ENCODE results near the gene TRPC5OS.
A peak's percentile ranks its signal among the peaks of the same experiment; 100 is the strongest.

Gene TRPC5OS

GRCh38 chrX:111875881-111876280 lies at the start of gene TRPC5OS:
TRPC5OS (plus strand) TSS chrX:111876181; CDS start chrX:111901850, 25,669 bp downstream.
- DNase-seq, result no peak

GRCh38 chrX:111829345-111829744 lies 46.6 kb upstream of the TRPC5OS start:
- DNase-seq, result no peak

- no peak for DNase-seq
Observed at GRCh38 chrX:111830571-111830970, 45.4 kb upstream of the TRPC5OS start.

- DNase-seq, result peak; percentile 72
Observed at GRCh38 chrX:111831343-111831742, 44.6 kb upstream of the TRPC5OS start.

GRCh38 chrX:111837197-111837596 lies 38.8 kb upstream of the TRPC5OS start:
- peak; percentile 75 for DNase-seq

- no peak for DNase-seq
Observed at GRCh38 chrX:111847491-111848133, 28.4 kb upstream of the TRPC5OS start.

GRCh38 chrX:111848541-111848940 lies 27.4 kb upstream of the TRPC5OS start:
- DNase-seq, result no peak

GRCh38 chrX:111850975-111851374 lies 25.0 kb upstream of the TRPC5OS start:
- no peak for DNase-seq

- no peak for DNase-seq
Observed at GRCh38 chrX:111854556-111855490, 21.2 kb upstream of the TRPC5OS start.

GRCh38 chrX:111857534-111858060 lies 18.4 kb upstream of the TRPC5OS start:
- no peak for DNase-seq

GRCh38 chrX:111861605-111862004 lies 14.4 kb upstream of the TRPC5OS start:
- no peak for DNase-seq

- no peak for DNase-seq
Observed at GRCh38 chrX:111867236-111867635, 8.7 kb upstream of the TRPC5OS start.

GRCh38 chrX:111868726-111869638 lies 7.0 kb upstream of the TRPC5OS start:
- no peak for DNase-seq

- DNase-seq, result peak; percentile 67
Observed at GRCh38 chrX:111869639-111870034, 6.3 kb upstream of the TRPC5OS start.

- no peak for DNase-seq
Observed at GRCh38 chrX:111874241-111874640, 1.7 kb upstream of the TRPC5OS start.

GRCh38 chrX:111876646-111877045 lies 665 bp downstream of the TRPC5OS start:
- DNase-seq, result no peak

- no peak for DNase-seq
Observed at GRCh38 chrX:111877681-111878080, 1.7 kb downstream of the TRPC5OS start.

- DNase-seq, result no peak
Observed at GRCh38 chrX:111880735-111881134, 4.8 kb downstream of the TRPC5OS start.

- no peak for DNase-seq
Observed at GRCh38 chrX:111881715-111882114, 5.7 kb downstream of the TRPC5OS start.

- no peak for DNase-seq
Observed at GRCh38 chrX:111886678-111887077, 10.7 kb downstream of the TRPC5OS start.

GRCh38 chrX:111888600-111888999 lies 12.6 kb downstream of the TRPC5OS start:
- DNase-seq, result no peak

- DNase-seq, result no peak
Observed at GRCh38 chrX:111892375-111892774, 16.4 kb downstream of the TRPC5OS start.

GRCh38 chrX:111896148-111896547 lies 20.2 kb downstream of the TRPC5OS start:
- no peak for DNase-seq
